Keratinocyte (primary cell): ENCODE results near the gene FOXI1. TPM values are rescaled to one million over a fixed set of nuclear protein-coding genes. Genes with fewer than 3 reads are reported as not detected.

Experiments used
- DNase-seq: peaks from one replicate; pipeline ENCODE4 v3.0.0-alpha.2; 2011; ENCODE audit warnings: low read depth, missing footprints, low spot score
- FAIRE-seq: peaks from 2 replicates; lab custom pipeline; 2011; peaks lifted over from hg19 to GRCh38; lab: Jason Lieb, UNC
- H2AFZ ChIP-seq: 2 replicates; pipeline ENCODE4 v1.6.0; 2012; ENCODE audit warnings: low read length, control low read depth, inconsistent platforms; ENCODE audit not compliant: control insufficient read depth
- H3K27ac ChIP-seq: 2 replicates; pipeline ENCODE4 v1.5.1; 2011; ENCODE audit warnings: low read length; ENCODE audit not compliant: control insufficient read depth, insufficient read depth
- H3K27me3 ChIP-seq: 3 replicates; pipeline ENCODE4 v1.6.0; 2011; ENCODE audit warnings: low read length; ENCODE audit not compliant: control insufficient read depth, insufficient read depth; ENCODE audit errors: extremely low read depth
- H3K36me3 ChIP-seq, 2 experiments: 2 replicates in 1 of 2; 3 replicates in 1 of 2; pipeline ENCODE4 v1.5.1; 2011; ENCODE audit warnings: low read length in 2 of 2, mild to moderate bottlenecking in 1 of 2; ENCODE audit not compliant: control insufficient read depth in 2 of 2, insufficient read depth in 2 of 2; ENCODE audit errors: extremely low read depth in 1 of 2
- H3K4me1 ChIP-seq: 3 replicates; pipeline ENCODE4 v1.5.1; 2011; ENCODE audit warnings: low read length; ENCODE audit not compliant: control insufficient read depth, insufficient read depth; ENCODE audit errors: extremely low read depth
- H3K4me2 ChIP-seq: 3 replicates; pipeline ENCODE4 v1.6.0; 2011; ENCODE audit warnings: low read depth, low read length; ENCODE audit not compliant: control insufficient read depth, insufficient read depth; ENCODE audit errors: extremely low read depth
- H3K4me3 ChIP-seq, 3 experiments: fragments of 200-600 bp in 1 of 3; sonication (generic) in 1 of 3; 2 replicates in 2 of 3; 3 replicates in 1 of 3; pipeline ENCODE4 v1.5.1; 2011 to 2016; ENCODE audit warnings: low read length in 3 of 3, mild to moderate bottlenecking in 3 of 3, control low read depth in 2 of 3, inconsistent platforms in 1 of 3, low read depth in 1 of 3, mixed read lengths in 1 of 3, mixed run types in 1 of 3, moderate library complexity in 1 of 3; ENCODE audit not compliant: control insufficient read depth in 2 of 3, insufficient read depth in 2 of 3; ENCODE audit errors: extremely low read depth in 1 of 3
- H3K79me2 ChIP-seq: 2 replicates; pipeline ENCODE4 v1.6.0; 2012; ENCODE audit warnings: low read length; ENCODE audit not compliant: control insufficient read depth, insufficient read depth
- H3K9ac ChIP-seq: 3 replicates; pipeline ENCODE4 v1.6.0; 2011; ENCODE audit warnings: low read length; ENCODE audit not compliant: control insufficient read depth, insufficient read depth; ENCODE audit errors: extremely low read depth
- H3K9me1 ChIP-seq: 3 replicates; pipeline ENCODE4 v1.6.0; 2011; ENCODE audit warnings: low read length; ENCODE audit not compliant: control insufficient read depth, insufficient read depth; ENCODE audit errors: extremely low read depth
- H3K9me3 ChIP-seq: 2 replicates; pipeline ENCODE4 v1.5.1; 2012; ENCODE audit warnings: low read depth, low read length; ENCODE audit not compliant: control insufficient read depth
- H4K20me1 ChIP-seq: 3 replicates; pipeline ENCODE4 v1.6.0; 2011; ENCODE audit warnings: low read length; ENCODE audit not compliant: control insufficient read depth, insufficient read depth; ENCODE audit errors: extremely low read depth
- CTCF ChIP-seq, 3 experiments: IDR thresholded peaks in 1 of 3; conservative IDR thresholded peaks in 1 of 3; optimal IDR thresholded peaks in 1 of 3; 2 replicates in 2 of 3; 3 replicates in 1 of 3; pipeline versions ENCODE3 to v1.5.1; 2011; ENCODE audit warnings: low read length in 3 of 3, mild to moderate bottlenecking in 3 of 3, moderate library complexity in 2 of 3, control low read depth in 1 of 3, inconsistent platforms in 1 of 3; ENCODE audit not compliant: insufficient read depth in 2 of 3; ENCODE audit errors: extremely low read depth in 1 of 3
- EZH2 ChIP-seq: IDR thresholded peaks from one replicate; pipeline ENCODE4 v1.6.1; 2012; ENCODE audit warnings: inconsistent platforms, mild to moderate bottlenecking, low read length, moderate library complexity
- dilution Hi-C: fragments of 300-500 bp; cut with MboI; formaldehyde crosslinking; loops from one replicate; pipeline ENCODE4 v1.7.0; 2020; ENCODE audit warnings: low sequenced_read_pairs; ENCODE audit not compliant: extremely low pct_ligation_motif_present
- polyA plus RNA-seq, 5 experiments: library from polyadenylated mRNA; depleted of rRNA in 3 of 5; stranded (reverse) in 3 of 5; stranded (forward) in 1 of 5; unstranded in 1 of 5; fragments of >200 nt; gene quantifications; 1 replicate in 1 of 5; 2 replicates in 3 of 5; 3 replicates in 1 of 5; pipeline versions ENCODE4 v1.2.1 to v1.2.3, GENCODE V29; 2011 to 2012; ENCODE audit warnings: missing spikeins in 2 of 5, low read depth in 1 of 5, low replicate concordance in 1 of 5

FOXI1 gene
- polyA plus RNA-seq, 1 donor (not counting 4 experiments of a cell fraction or from before 2014, with no cell fraction given): not detected

DNA sequence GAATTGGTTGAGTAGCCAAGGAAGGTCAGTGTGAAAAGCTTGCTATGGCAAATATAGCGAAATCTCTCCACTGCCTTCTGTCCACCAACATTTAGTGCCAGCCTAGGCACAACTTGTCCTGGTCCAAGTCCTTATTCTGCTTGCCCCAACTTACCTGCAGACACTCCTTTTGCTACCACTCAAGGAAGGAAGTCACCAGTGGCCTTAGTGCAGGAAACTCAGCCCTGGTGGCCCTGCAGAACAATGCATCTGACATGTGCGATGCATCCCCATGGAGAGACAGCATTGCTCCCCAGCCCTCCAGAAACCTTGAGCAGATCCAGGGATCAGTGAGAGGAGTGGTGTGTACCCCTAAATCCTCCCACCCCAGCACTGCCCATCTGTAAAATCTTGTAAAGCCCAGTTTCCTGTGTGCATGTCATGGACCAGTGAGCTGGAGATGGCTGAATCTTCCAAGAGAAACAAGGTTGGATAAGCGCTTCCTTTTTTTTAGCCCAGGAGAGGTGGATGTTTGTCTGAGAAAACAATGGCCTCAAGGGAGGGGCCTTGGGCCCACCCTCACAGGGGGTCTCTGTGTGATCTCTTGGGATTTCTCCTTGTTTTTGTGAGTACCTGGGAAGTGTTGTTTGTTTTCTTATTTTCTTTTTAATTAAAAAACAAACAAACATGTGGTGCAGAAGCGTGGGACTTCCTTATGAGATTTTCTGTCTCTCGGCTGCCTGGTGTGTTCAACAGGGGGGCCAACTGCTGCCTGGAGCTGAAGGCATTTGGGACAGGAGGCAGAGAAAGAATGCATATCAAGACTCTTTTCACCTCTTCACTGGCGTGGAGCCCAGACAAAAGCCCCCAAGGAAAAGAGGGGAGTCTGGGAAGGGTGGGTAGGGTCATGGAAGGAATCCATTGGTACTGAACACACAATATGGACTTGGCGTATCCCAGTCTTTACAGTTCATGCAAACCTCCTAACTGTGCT lies 3.6 kb downstream of the FOXI1 start:
- dilution Hi-C loops: no loop called here
- Histone ChIP-seq H4K20me1 (no peaks in the 10 kb centered on the region), H3K27ac (no peak overlapping the region), H3K4me1 (no peaks in the 10 kb centered on the region), H3K4me2 (no peak overlapping the region), H3K9me3 (no peaks in the 10 kb centered on the region), H2AFZ (no peak overlapping the region), H3K36me3 (no peaks in the 10 kb centered on the region), H3K4me3 (no peak overlapping the region), H3K27me3 (no peaks in the 10 kb centered on the region), H3K9me1 (no peaks in the 10 kb centered on the region), H3K79me2 (no peaks in the 10 kb centered on the region), H3K9ac (no peak overlapping the region)
- DNase-seq: no peak
- no peak for FAIRE-seq
- TF ChIP-seq EZH2 (no peak), CTCF (optimal IDR thresholded peaks at IDR 0.05 in 1 of 3, IDR thresholded peaks at IDR 0.05 in 1 of 3, conservative IDR thresholded peaks at IDR 0.05 in 1 of 3; ENCODE audit: extremely low read depth in 1 of 3, insufficient read depth in 2 of 3, low read length in 3 of 3) (no peak)

- Histone ChIP-seq H3K9me3 (no peaks in the 10 kb centered on the region), H3K4me1 (no peaks in the 10 kb centered on the region), H3K4me3 (no peak overlapping the region), H3K27me3 (no peaks in the 10 kb centered on the region), H3K79me2 (no peaks in the 10 kb centered on the region), H3K9me1 (no peaks in the 10 kb centered on the region), H4K20me1 (no peaks in the 10 kb centered on the region), H3K27ac (no peak overlapping the region), H3K36me3 (no peaks in the 10 kb centered on the region), H3K9ac (no peak overlapping the region), H3K4me2 (no peak overlapping the region), H2AFZ (no peak overlapping the region)
- FAIRE-seq (no peak), DNase-seq (no peak)
- dilution Hi-C loops: no loop called here
- TF ChIP-seq CTCF (optimal IDR thresholded peaks at IDR 0.05 in 1 of 3, IDR thresholded peaks at IDR 0.05 in 1 of 3, conservative IDR thresholded peaks at IDR 0.05 in 1 of 3; ENCODE audit: extremely low read depth in 1 of 3, insufficient read depth in 2 of 3, low read length in 3 of 3): no peak
- no peak for TF ChIP-seq EZH2
Observed at GRCh38 chr5:170110403-170111087, 4.8 kb downstream of the FOXI1 start.
